SHP77 (cell line): ENCODE measurements around the gene VPS8.
"Not testable (repeated sequence)": the region's sequence is repeated elsewhere in the genome, so short reads cannot be mapped to it uniquely, and the experiment has no call there.

ENCODE experiments used
- DNase-seq, 2 experiments: peaks; one replicate each; lab custom pipeline; 2025; lab: John Stamatoyannopoulos, UW

VPS8 gene

DNA sequence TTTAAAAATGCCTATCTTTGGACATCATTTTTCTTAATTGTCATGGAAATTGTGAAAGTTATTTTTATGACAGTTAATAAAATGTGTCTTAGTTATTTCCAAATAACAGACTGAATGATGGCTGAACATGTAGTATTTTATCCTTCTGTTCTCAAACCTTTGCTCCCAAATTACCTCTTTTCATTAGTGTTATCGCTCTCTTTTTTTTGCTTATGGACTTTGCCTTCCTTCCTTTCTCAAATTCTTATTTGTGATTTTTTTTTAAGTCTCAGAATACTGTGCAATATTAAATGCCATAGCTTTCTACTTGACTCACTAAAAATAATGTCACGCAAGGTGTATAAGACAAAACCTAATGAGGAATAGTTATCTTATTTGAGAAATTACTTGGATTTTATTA lies 107.7 kb downstream of the VPS8 start:
- DNase-seq, result no peak

- no peak for DNase-seq
Observed at GRCh38 chr3:184924547-184924946, 112.6 kb downstream of the VPS8 start.

- no peak for DNase-seq
Observed at GRCh38 chr3:184927796-184928315, 115.9 kb downstream of the VPS8 start.

GRCh38 chr3:184932777-184933176 lies 120.8 kb downstream of the VPS8 start:
- DNase-seq, result no peak

DNA sequence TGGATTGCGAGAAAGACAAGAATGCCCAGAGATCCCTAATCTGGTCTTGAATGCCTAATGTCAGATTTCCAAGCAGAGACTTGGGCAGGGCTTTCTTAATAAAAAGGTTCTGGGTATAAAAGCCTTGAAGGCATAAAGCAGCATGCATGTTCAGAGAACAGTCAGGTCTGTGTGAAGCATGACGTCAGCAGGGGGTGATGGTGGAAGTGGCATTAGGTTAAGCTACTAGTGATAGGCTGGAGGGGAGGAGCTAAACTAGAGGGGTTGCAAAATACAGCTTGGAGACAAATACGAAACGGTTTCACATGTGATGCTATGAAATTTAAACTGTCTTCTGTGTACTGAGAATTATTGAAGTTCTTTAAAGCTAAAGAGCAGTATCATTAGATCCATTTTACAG lies 125.6 kb downstream of the VPS8 start:
- DNase-seq, result no peak

GRCh38 chr3:184941408-184941807 lies 129.4 kb downstream of the VPS8 start:
- no peak for DNase-seq

- no peak for DNase-seq
Observed at GRCh38 chr3:184942735-184943134, 130.8 kb downstream of the VPS8 start.

- no peak for DNase-seq
Observed at GRCh38 chr3:184944241-184944640, 132.3 kb downstream of the VPS8 start.

DNA sequence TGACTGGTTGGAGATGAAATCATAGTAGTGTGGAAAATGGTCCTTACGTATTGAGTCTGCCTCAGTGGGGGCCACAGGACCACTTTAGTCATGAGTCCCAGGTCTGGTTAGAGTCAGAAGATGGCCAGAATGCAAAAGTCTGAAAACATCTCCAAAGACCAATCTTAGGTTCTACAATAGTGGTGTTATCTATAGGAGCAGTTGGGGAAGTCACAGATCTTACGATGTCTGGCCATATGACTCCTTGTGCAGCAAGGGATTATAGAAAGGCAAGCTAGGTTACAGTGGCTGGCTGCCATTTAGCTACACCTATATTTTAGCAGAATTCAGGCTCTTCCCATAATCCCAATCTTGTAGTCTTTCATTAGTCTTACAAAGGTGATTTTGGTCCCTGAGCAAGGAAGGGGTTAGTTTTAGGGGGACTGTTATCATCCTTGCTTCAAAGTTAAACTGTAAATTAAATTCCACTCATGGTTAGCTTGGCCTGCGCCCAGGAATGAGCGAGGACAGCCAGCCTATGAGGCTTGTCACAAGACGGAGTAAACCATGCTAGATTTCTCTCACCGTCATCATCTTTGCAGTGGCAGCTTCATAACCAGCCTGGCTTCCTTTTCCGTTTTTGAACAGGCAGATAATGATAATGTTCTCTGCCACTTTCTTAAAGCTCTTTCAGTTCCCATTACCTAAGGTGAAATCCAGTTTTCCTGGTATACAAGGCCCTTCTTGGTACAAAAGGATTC lies 134.1 kb downstream of the VPS8 start:
- no peak for DNase-seq

- no peak for DNase-seq
Observed at GRCh38 chr3:184946917-184947316, 135.0 kb downstream of the VPS8 start.

- DNase-seq, result no peak
Observed at GRCh38 chr3:184949251-184949965, 137.4 kb downstream of the VPS8 start.

DNA sequence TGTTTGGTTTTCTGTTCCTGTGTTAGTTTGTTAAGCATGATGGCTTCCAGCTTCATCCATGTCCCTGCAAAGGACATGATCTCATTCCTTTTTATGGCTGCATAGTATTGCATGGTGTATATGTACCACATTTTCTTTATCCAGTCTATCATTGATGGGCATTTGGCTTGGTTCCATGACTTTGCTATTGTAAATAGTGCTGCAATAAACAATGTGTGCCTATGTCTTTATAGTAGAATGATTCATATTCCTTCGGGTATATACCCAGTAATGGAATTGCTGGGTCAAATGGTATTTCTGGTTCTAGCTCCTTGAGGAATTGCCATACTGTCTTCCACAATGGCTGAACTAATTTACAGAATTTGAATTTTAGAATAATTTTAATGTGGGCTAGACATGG lies 138.8 kb downstream of the VPS8 start:
- not testable (repeated sequence) for DNase-seq

DNA sequence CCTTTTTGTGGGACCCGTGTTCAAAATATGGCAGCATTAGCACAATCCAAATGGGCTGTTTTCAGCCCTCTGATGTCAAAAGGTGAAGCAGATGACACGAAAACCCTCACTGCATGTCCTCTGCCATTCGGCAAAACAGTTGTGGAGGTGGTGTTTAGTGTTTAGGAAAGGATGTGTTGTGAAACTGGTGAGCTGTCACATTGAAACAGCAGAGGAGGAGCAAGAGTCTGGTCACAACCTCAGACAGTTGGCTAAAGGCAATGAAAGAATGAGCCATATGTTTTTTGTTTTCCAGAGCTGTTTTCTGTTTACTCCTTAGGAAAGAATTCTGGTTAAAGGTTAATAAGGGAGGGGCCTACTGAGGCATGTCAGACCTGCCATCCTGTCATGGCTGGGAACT lies 140.7 kb downstream of the VPS8 start:
- no peak for DNase-seq

GRCh38 chr3:184953401-184953800 lies 141.4 kb downstream of the VPS8 start:
- no peak for DNase-seq

GRCh38 chr3:184954251-184954650 lies 142.3 kb downstream of the VPS8 start:
- DNase-seq, result no peak

GRCh38 chr3:184954851-184955250 lies 142.9 kb downstream of the VPS8 start:
- not testable (repeated sequence) for DNase-seq

DNA sequence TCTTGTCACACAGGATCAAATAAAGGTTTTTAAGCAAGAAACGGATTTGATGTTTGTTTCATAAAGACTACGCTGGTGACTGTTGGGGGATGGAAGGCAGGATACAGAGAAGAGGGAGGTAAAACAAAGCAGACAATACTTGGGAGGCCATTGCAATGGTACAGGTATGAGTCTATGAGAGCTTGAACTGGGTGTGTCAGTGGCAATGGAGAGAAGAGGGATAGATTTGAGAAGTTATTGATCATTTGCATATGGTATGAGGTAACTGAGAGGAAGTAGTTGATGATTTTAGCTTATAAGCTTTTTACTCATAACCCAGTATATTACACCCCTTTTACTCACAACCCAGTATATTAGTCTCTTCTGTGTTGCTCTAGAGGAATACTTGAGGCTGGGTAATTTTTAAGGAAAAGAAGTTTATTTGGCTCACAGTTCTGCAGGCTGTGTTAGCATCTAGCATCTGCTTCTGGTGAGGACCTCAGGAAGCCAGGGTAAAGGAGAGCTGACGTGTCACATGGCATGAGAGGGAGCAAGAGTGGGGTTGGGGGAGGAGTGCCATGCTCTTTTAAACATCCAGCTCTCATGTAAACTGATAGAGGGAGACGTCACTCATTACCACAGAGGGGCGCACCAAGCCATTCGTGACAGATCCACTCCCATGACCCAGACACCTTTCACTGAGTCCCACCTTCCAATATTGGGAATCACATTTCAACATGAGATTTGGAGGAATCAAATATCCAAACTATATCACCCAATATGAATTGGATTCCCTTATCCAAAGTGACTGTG lies 153.9 kb downstream of the VPS8 start:
- no peak for DNase-seq

GRCh38 chr3:184968115-184968514 lies 156.1 kb downstream of the VPS8 start:
- no peak for DNase-seq

DNA sequence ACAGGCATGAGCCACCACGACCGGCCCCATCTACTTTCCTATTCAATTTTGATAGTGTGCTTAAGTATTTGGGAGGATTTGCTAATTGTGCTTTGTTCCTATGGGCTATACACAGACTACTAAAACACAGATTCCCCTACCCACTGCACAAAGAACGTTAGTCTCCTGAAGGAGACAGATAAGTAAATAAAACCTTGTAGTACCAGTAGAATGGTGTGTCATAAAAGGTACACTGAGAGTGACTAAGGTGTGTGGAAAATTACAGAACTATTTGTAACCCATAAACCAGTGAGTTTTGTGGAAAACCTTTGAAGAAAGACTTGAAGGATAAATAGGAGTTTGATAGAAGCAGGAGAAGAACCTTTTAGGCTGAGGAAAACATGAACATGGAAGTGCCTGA lies 158.2 kb downstream of the VPS8 start:
- DNase-seq, result no peak

DNA sequence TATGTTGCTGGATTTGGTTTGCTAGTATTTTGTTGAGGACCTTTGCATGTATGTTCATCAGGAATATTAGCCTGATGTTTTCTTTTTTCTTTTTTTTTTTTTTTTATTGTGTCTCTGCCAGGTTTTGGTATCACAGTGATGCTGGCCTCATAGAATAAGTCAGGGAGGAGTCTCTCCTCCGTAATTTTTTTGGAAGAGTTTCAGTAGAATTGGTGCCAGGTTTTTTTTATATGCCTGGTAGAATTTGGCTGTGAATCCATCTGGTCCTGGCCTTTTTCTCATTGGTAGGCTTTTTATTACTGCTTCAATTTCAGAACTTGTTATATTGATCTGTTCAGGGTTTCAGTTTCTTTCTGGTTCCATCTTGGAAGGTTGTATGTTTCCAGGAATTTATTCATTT lies 165.8 kb downstream of the VPS8 start:
- DNase-seq, result no peak

DNA sequence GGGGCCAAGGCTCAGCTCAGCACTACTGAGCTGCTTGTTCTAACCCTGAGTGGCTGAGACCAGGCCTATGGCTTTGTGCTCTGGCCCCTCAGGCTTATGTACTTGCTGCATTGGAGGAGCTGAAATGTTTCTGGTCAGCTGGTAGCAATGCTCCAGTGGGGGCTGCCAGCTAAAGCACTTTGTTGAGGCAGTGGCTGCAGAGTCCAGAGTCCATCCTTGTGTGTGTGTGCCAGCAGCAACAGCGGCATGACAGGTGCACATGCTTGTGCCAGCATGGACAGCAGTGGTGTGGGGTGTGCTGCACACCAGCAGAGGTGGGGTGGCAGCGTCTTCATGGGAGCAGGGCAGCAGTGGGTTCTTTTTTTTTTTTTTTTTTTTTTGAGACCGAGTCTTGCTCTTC lies 169.1 kb downstream of the VPS8 start:
- DNase-seq, result no peak

DNA sequence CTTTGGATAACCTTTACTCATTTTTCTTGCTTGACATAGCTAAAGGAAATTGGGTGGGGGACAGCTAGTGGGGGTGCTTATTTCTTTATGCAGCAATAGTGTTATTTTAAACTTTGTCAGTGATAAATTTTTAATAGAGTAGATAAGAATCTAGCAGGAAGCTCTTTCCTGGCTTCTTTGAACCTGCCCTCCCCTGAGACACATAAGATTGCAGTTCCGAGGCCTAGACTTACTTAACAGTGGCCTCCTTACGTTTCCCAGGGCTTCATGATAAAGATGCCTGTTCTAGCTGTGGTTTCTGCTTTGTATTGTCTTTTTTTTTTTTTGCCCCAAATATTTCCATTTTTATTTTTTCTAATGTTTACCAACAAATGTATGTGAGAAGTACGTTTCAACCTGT lies 170.1 kb downstream of the VPS8 start:
- no peak for DNase-seq

- DNase-seq, result no peak
Observed at GRCh38 chr3:184985586-184985985, 173.6 kb downstream of the VPS8 start.
